Endothelial cell of umbilical vein (primary cell): ENCODE results near the gene C15orf62. TPM values are rescaled to one million over a fixed set of nuclear protein-coding genes. Genes with fewer than 3 reads are reported as not detected.

Source experiments
- BruUV-seq: library from RNA; stranded (reverse); fragments of 400-500 nt; replicated peaks from 2 replicates; lab custom pipeline; 2021; lab: Mats Ljungman, UMichigan
- CTCF ChIA-PET: fragments of 300-600, 350-600 bp; sonication (Branson Sonifier 250); formaldehyde crosslinking; loops from one replicate; lab custom pipeline; 2021; ENCODE audit warnings: antibody characterized with exemption, inconsistent platforms; lab: Charles Lee
- POLR2A ChIA-PET: fragments of 300-600, 350-600 bp; sonication (Branson Sonifier 250); formaldehyde crosslinking; loops from one replicate; lab custom pipeline; 2021; ENCODE audit warnings: antibody characterized with exemption, inconsistent platforms; lab: Charles Lee
- DNase-seq: peaks from one replicate; pipeline ENCODE4 v3.0.0-alpha.2; 2011; ENCODE audit warnings: low read depth, low spot score
- FAIRE-seq: peaks from 2 replicates; lab custom pipeline; 2011; peaks lifted over from hg19 to GRCh38; lab: Jason Lieb, UNC
- H2AFZ ChIP-seq: 2 replicates; pipeline ENCODE4 v1.6.0; 2012; ENCODE audit warnings: low read depth, low read length, control low read depth, inconsistent platforms
- H3K27ac ChIP-seq: 2 replicates; pipeline ENCODE4 v1.5.1; 2011; ENCODE audit warnings: low read depth, mild to moderate bottlenecking, control low read depth, low read length, moderate library complexity; ENCODE audit not compliant: insufficient read depth
- H3K27me3 ChIP-seq, 2 experiments: 2 replicates each; pipeline versions ENCODE4 v1.6.0 to v1.6.1; 2011; ENCODE audit warnings: low read length in 2 of 2, mixed read lengths in 1 of 2; ENCODE audit not compliant: control insufficient read depth in 2 of 2, insufficient read depth in 2 of 2
- H3K36me3 ChIP-seq, 2 experiments: 2 replicates in 1 of 2; 3 replicates in 1 of 2; pipeline ENCODE4 v1.5.1; 2011; ENCODE audit warnings: low read length in 2 of 2, mild to moderate bottlenecking in 1 of 2, moderate library complexity in 1 of 2; ENCODE audit not compliant: control insufficient read depth in 2 of 2, insufficient read depth in 2 of 2; ENCODE audit errors: extremely low read depth in 1 of 2
- H3K4me1 ChIP-seq: 3 replicates; pipeline ENCODE4 v1.5.1; 2011; ENCODE audit warnings: mild to moderate bottlenecking, low read length; ENCODE audit not compliant: control insufficient read depth, insufficient read depth; ENCODE audit errors: extremely low read depth
- H3K4me2 ChIP-seq: 2 replicates; pipeline ENCODE4 v1.6.1; 2011; ENCODE audit warnings: low read length, control low read depth, mixed read lengths; ENCODE audit not compliant: insufficient read depth
- H3K4me3 ChIP-seq, 3 experiments: fragments of 200-600 bp in 1 of 3; sonication (generic), shearing (Covaris generic) in 1 of 3; replicated peaks in 1 of 3; 2 replicates each; pipeline ENCODE4 v1.5.1; 2011 to 2016; ENCODE audit warnings: control low read depth in 3 of 3, low read length in 3 of 3, mild to moderate bottlenecking in 2 of 3, inconsistent platforms in 1 of 3, low read depth in 1 of 3, moderate library complexity in 1 of 3; ENCODE audit not compliant: insufficient read depth in 1 of 3
- H3K79me2 ChIP-seq: 2 replicates; pipeline ENCODE4 v1.6.0; 2012; ENCODE audit warnings: low read length, inconsistent platforms; ENCODE audit not compliant: control insufficient read depth, insufficient read depth
- H3K9ac ChIP-seq: replicated peaks from 2 replicates; pipeline ENCODE3; 2011; ENCODE audit warnings: low read length, control low read depth; ENCODE audit not compliant: insufficient read depth; ENCODE audit errors: extremely low read depth
- H3K9me1 ChIP-seq: replicated peaks from 3 replicates; pipeline ENCODE4 v1.6.0; 2011; ENCODE audit warnings: mild to moderate bottlenecking, low read length; ENCODE audit not compliant: control insufficient read depth, insufficient read depth; ENCODE audit errors: extremely low read depth
- H3K9me3 ChIP-seq: replicated peaks from 2 replicates; pipeline ENCODE4 v1.5.1; 2012; ENCODE audit warnings: low read length, inconsistent platforms; ENCODE audit not compliant: control insufficient read depth, insufficient read depth
- H4K20me1 ChIP-seq: replicated peaks from 2 replicates; pipeline ENCODE3; 2011; ENCODE audit warnings: mild to moderate bottlenecking, low read length; ENCODE audit not compliant: control insufficient read depth, insufficient read depth; ENCODE audit errors: extremely low read depth
- EZH2 ChIP-seq: IDR thresholded peaks from 2 replicates; pipeline ENCODE4 v1.6.1; 2012; ENCODE audit warnings: borderline replicate concordance, low read depth, mild to moderate bottlenecking, moderate library complexity, low read length, inconsistent platforms; ENCODE audit not compliant: severe bottlenecking
- FOS ChIP-seq: IDR thresholded peaks from 2 replicates; pipeline ENCODE4 v1.6.1; 2011; ENCODE audit warnings: mild to moderate bottlenecking, low read length, moderate library complexity, borderline replicate concordance; ENCODE audit not compliant: insufficient read depth
- GATA2 ChIP-seq: IDR thresholded peaks from 2 replicates; pipeline ENCODE4 v1.7.0; 2011; ENCODE audit warnings: low read depth, mild to moderate bottlenecking, moderate library complexity, mixed read lengths, low read length; ENCODE audit not compliant: insufficient read length, insufficient read depth
- JUN ChIP-seq: IDR thresholded peaks from 2 replicates; pipeline ENCODE4 v1.6.1; 2011; ENCODE audit warnings: borderline replicate concordance, low read depth; ENCODE audit not compliant: insufficient read length, insufficient read depth
- MYC ChIP-seq: IDR thresholded peaks from one replicate; pipeline ENCODE4 v1.6.1; 2011; ENCODE audit warnings: mild to moderate bottlenecking, low read depth, low read length
- POLR2A ChIP-seq: IDR thresholded peaks from 2 replicates; pipeline ENCODE4 v1.6.1; 2012; ENCODE audit warnings: low read depth, mild to moderate bottlenecking, control low read depth, low read length
- POLR2AphosphoS5 ChIP-seq: IDR thresholded peaks from 2 replicates; pipeline ENCODE4 v1.6.1; 2012; ENCODE audit warnings: low read depth, mild to moderate bottlenecking, control low read depth, low read length, moderate library complexity; ENCODE audit not compliant: insufficient read depth
- dilution Hi-C: fragments of 300-500 bp; cut with MboI; formaldehyde crosslinking; loops from one replicate; pipeline ENCODE4 v1.15.0; 2019; ENCODE audit warnings: low sequenced_read_pairs; ENCODE audit not compliant: extremely low pct_ligation_motif_present
- intact Hi-C: fragments of 100-400 bp; cut with micrococcal nuclease; formaldehyde crosslinking; loops from one replicate; pipeline ENCODE4 v1.10.0; 2022
- polyA plus RNA-seq, 4 experiments: library from polyadenylated mRNA; depleted of rRNA in 3 of 4; stranded (reverse) in 3 of 4; unstranded in 1 of 4; fragments of >200 nt; gene quantifications; 2 replicates each; pipeline versions ENCODE4 v1.2.1 to v1.2.3, GENCODE V29; 2011 to 2012; ENCODE audit warnings: missing spikeins in 1 of 4
- total RNA-seq: library from RNA; stranded (reverse); gene quantifications from 2 replicates; pipeline ENCODE4 v1.2.3, GENCODE V29; 2021
- TF ChIP-seq, protein P1 (sequence below): IDR thresholded peaks from 2 replicates; pipeline ENCODE4 v1.6.1; 2011; ENCODE audit not compliant: insufficient read depth, insufficient read length
- TF ChIP-seq, protein P2 (sequence below), 2 donors: IDR thresholded peaks; 1 replicate in 1 of 2; 2 replicates in 1 of 2; pipeline ENCODE4 v1.5.1; 2011; ENCODE audit warnings: low read length in 2 of 2, mild to moderate bottlenecking in 2 of 2, moderate library complexity in 2 of 2, control low read depth in 1 of 2, inconsistent platforms in 1 of 2, low read depth in 1 of 2; ENCODE audit not compliant: insufficient read depth in 1 of 2; ENCODE audit errors: extremely low read depth in 1 of 2

C15orf62 gene
- total and polyA plus RNA-seq, 2 donors (not counting 3 experiments of a cell fraction or from before 2014, with no cell fraction given) = 0.12 to 0.38 TPM

DNA sequence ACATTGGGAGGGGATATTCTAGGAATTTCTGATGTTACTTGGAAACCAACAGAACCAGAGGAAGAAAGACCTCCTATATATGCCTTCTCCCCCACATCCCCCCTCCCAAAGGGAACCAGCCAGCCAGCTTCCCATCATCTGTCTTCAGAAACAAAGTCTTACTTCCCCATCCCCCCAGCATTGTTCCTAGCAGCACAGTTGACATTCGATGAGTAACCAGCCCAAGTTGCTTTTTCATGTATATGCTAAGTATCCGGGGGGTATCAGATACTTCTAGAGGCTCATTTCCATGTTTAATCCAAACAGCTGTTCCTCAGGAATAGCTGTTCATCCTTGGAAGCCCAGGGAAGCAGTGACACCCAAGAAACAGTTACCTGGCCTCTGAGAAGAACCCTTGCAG lies 30.7 kb upstream of the C15orf62 start:
- no peak overlapping the region for H2AFZ ChIP-seq
- BruUV-seq = no TSS peak
- H3K79me2 ChIP-seq = no peaks in the 10 kb centered on the region
- H3K36me3 ChIP-seq = peaks cover 20 to 24% of the 10 kb centered on the region in 2 experiments
- no peak overlapping the region for H3K4me2 ChIP-seq
- no peak for DNase-seq
- no peak overlapping the region for H3K4me3 ChIP-seq
- FAIRE-seq = no peak
- H3K9me1 ChIP-seq = no peaks in the 10 kb centered on the region
- no peaks in the 10 kb centered on the region for H3K27me3 ChIP-seq
- H3K4me1 ChIP-seq = no peaks in the 10 kb centered on the region
- CTCF ChIA-PET = interaction anchor here (0.8 to 1.7 kb wide), 5 partner anchors 8 to 149 kb away, joined by 3 to 5 read pairs (median 4); no protein-coding TSS in a partner anchor
- dilution Hi-C loops = no loop called here
- H4K20me1 ChIP-seq = no peaks in the 10 kb centered on the region
- no peak overlapping the region for H3K9ac ChIP-seq
- intact Hi-C loops = no loop called here
- TF ChIP-seq POLR2A (no peak), FOS (no peak), EZH2 (no peak), POLR2AphosphoS5 (no peak), GATA2 (no peak), JUN (no peak), MYC (no peak)
- TF ChIP-seq, protein P1, sequence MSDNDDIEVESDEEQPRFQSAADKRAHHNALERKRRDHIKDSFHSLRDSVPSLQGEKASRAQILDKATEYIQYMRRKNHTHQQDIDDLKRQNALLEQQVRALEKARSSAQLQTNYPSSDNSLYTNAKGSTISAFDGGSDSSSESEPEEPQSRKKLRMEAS = no peak
- TF ChIP-seq, protein P2, sequence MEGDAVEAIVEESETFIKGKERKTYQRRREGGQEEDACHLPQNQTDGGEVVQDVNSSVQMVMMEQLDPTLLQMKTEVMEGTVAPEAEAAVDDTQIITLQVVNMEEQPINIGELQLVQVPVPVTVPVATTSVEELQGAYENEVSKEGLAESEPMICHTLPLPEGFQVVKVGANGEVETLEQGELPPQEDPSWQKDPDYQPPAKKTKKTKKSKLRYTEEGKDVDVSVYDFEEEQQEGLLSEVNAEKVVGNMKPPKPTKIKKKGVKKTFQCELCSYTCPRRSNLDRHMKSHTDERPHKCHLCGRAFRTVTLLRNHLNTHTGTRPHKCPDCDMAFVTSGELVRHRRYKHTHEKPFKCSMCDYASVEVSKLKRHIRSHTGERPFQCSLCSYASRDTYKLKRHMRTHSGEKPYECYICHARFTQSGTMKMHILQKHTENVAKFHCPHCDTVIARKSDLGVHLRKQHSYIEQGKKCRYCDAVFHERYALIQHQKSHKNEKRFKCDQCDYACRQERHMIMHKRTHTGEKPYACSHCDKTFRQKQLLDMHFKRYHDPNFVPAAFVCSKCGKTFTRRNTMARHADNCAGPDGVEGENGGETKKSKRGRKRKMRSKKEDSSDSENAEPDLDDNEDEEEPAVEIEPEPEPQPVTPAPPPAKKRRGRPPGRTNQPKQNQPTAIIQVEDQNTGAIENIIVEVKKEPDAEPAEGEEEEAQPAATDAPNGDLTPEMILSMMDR (IDR thresholded peaks at IDR 0.05; ENCODE audit: extremely low read depth in 1 of 2, insufficient read depth in 1 of 2, low read depth in 1 of 2, low read length in 2 of 2) = no peak
- H3K27ac ChIP-seq = no peak overlapping the region
- POLR2A ChIA-PET = no interaction called here
- H3K9me3 ChIP-seq = no peaks in the 10 kb centered on the region
